ENCODE data around the gene SLC10A3. TPM values are rescaled to one million over a fixed set of nuclear protein-coding genes. Genes with fewer than 3 reads are reported as not detected.

The SLC10A3 gene
- polyA plus RNA-seq, 1 of the 3 experiments (the other 2 are of a cell fraction) = 29.7 TPM

DNA sequence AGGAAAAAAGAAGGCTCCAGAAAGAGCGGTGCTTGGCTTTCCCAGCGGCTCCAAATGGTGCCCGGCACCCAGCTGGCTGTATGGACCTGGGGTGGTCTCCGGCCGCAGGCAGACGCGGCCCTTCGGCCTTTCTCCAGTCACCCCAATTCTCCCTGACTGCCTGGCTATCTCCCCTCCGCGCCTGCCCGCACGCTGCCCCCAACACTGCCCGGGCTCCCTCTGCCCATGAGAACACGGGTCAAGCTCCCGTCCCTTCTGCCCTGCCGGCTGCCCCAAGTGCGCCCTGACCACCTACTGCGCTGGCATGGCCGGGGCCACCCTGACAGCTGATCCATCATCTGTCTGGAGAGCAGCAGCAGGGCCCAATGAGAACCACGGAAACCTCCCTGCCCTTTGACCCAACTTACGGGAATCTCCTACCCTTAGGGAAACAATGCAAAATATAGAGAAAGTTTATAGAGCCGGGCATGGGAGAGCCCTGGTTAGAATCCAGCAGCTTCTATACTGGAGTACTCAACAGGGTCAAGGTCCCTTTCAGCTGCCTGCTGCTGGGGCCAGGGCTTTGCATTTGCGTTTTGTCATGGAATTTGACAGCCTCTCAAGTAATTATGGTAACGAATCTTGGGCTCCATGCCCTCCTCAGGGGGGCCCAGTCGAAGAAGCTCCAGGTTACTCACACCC, 26.8 kb upstream of the SLC10A3 start:
- Histone ChIP-seq H3K9ac (no peak overlapping the region), H3K4me1 (ENCODE audit: control insufficient read depth in 1 of 2, insufficient read depth in 2 of 2, low read depth in 1 of 2, low read length in 1 of 2) (peaks cover 0 to 6% of the 10 kb centered on the region in 2 experiments; a peak in 1 of 4 replicates), H3K36me3 (replicated peaks in 1 of 2; ENCODE audit: control insufficient read depth in 1 of 2, insufficient read depth in 2 of 2, low read length in 1 of 2) (no peaks in the 10 kb centered on the region), H3K27me3 (ENCODE audit: insufficient read depth) (peaks cover 6% of the 10 kb centered on the region; the same call in 1 of the 2 replicates), H4K20me1 (ENCODE audit: insufficient read depth) (no peaks in the 10 kb centered on the region), H3K79me2 (ENCODE audit: insufficient read depth) (peaks cover 6% of the 10 kb centered on the region), H3K27ac (ENCODE audit: low read depth in 2 of 2, low read length in 1 of 2) (0 out of 4 replicates have a peak overlapping the region, but pooled peaks of 1 of the 2 experiments have one; percentile 49), H3K9me3 (no peaks in the 10 kb centered on the region), H3K9me2 (no peaks in the 10 kb centered on the region), H3K4me3 (ENCODE audit: low read depth in 2 of 2, low read length in 1 of 2) (no peak overlapping the region), H2AFZ (ENCODE audit: low read depth) (no peak overlapping the region), H3F3A (replicated peaks; ENCODE audit: insufficient read depth) (no peaks in the 10 kb centered on the region), H3K4me2 (no peak overlapping the region; the same call in 1 of the 2 replicates)
- WGBS (ENCODE audit: low lambda C conversion rate) = 74% methylated on average over 18 of the region's 25 CpGs
- DNase-seq = no peak
- ChIA-PET CTCF (interaction anchor here (0.6 to 3.0 kb wide), 3 partner anchors 10 to 25 kb away, joined by 3 to 14 read pairs (median 4); no protein-coding TSS in a partner anchor), POLR2A (interaction anchor here (1.9 kb wide), 1 partner anchor 10 kb away, joined by 5 read pairs; no protein-coding TSS in a partner anchor)
- no peak for TF ChIP-seq FOXJ3 (CRISPR knock-in tag; IDR thresholded peaks at IDR 0.05)

DNA sequence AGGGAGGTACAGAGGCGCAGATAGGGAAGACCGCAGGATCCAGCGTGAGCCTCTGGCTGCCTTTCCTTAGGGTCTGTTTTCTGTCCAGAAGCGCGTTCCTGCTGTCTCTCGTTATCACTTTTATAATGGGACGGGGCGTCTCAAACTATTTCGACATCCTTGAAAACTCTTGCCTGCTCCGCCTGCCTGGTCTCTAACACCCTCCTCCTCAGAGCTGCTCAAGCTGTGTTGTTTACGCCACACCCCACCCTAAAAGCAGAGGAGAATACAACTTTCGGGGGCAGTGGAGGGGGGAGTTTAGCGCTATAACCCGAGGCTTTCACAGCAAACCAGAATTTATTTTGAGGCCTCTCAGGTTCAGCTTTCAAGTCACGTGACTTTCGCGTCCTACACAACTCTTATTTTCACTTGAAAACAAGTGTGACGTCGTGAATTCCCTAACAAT, 26.2 kb upstream of the SLC10A3 start:
- ChIA-PET CTCF (interaction anchor here (1.4 to 3.0 kb wide), 2 partner anchors 11 to 19 kb away, joined by 4 to 14 read pairs; no protein-coding TSS in a partner anchor), POLR2A (no interaction called here)
- 44% methylated on average over 19 of the region's 19 CpGs for WGBS (ENCODE audit: low lambda C conversion rate)
- Histone ChIP-seq H3K4me2 (peak overlapping the region; percentile 68; the same call in 1 of the 2 replicates), H3K9me3 (no peaks in the 10 kb centered on the region), H3F3A (replicated peaks; ENCODE audit: insufficient read depth) (no peaks in the 10 kb centered on the region), H3K9ac (peak overlapping the region; percentile 45), H3K4me3 (ENCODE audit: low read depth in 2 of 2, low read length in 1 of 2) (peak overlapping the region in 1 of 2 experiments; percentile 37; a peak in 3 of 4 replicates), H3K4me1 (ENCODE audit: control insufficient read depth in 1 of 2, insufficient read depth in 2 of 2, low read depth in 1 of 2, low read length in 1 of 2) (peaks cover 0 to 6% of the 10 kb centered on the region in 2 experiments; a peak in 1 of 4 replicates), H3K9me2 (no peaks in the 10 kb centered on the region), H3K79me2 (ENCODE audit: insufficient read depth) (peaks cover 6% of the 10 kb centered on the region), H3K36me3 (replicated peaks in 1 of 2; ENCODE audit: control insufficient read depth in 1 of 2, insufficient read depth in 2 of 2, low read length in 1 of 2) (no peaks in the 10 kb centered on the region), H3K27ac (ENCODE audit: low read depth in 2 of 2, low read length in 1 of 2) (peak overlapping the region; percentile 49 to 65; a peak in 3 of 4 replicates), H2AFZ (ENCODE audit: low read depth) (no peak overlapping the region; the same call in 1 of the 2 replicates), H4K20me1 (ENCODE audit: insufficient read depth) (no peaks in the 10 kb centered on the region), H3K27me3 (ENCODE audit: insufficient read depth) (peaks cover 6% of the 10 kb centered on the region; the same call in 1 of the 2 replicates)
- no peak for DNase-seq
- TF ChIP-seq SIN3A (IDR thresholded peaks at IDR 0.05; ENCODE audit: borderline replicate concordance, low read depth, low read length) (no peak), YY1 (IDR thresholded peaks at IDR 0.05; ENCODE audit: low read depth) (no peak), RAD21 (IDR thresholded peaks at IDR 0.05; ENCODE audit: low read length) (no peak), MEF2A (IDR thresholded peaks at IDR 0.05; ENCODE audit: borderline replicate concordance, low read depth) (no peak), REST (IDR thresholded peaks at IDR 0.05; ENCODE audit: low read depth, low read length) (no peak), MXI1 (IDR thresholded peaks at IDR 0.05; ENCODE audit: low read depth, low read length) (no peak), GABPA (IDR thresholded peaks at IDR 0.05; ENCODE audit: low read depth) (no peak), USF1 (IDR thresholded peaks at IDR 0.05; ENCODE audit: borderline replicate concordance, low read depth) (no peak), JUND (IDR thresholded peaks at IDR 0.05) (no peak)
- TF ChIP-seq, protein P1, sequence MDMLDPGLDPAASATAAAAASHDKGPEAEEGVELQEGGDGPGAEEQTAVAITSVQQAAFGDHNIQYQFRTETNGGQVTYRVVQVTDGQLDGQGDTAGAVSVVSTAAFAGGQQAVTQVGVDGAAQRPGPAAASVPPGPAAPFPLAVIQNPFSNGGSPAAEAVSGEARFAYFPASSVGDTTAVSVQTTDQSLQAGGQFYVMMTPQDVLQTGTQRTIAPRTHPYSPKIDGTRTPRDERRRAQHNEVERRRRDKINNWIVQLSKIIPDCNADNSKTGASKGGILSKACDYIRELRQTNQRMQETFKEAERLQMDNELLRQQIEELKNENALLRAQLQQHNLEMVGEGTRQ (IDR thresholded peaks at IDR 0.05; ENCODE audit: borderline replicate concordance, low read depth, low read length) = no peak
